K562 (cell line): ENCODE measurements around the gene LYRM1. TPM values are rescaled to one million over a fixed set of nuclear protein-coding genes. Genes with fewer than 3 reads are reported as not detected.
A peak's percentile ranks its signal among the peaks of the same experiment; 100 is the strongest.

Experiments used
- ETV1 ChIP-seq: fragments of 450-650 bp; conservative IDR thresholded peaks from 2 replicates; pipeline ENCODE4 v1.6.1; 2016; ENCODE audit warnings: missing genetic modification characterization, control low read depth, low read depth, missing compliant biosample characterization
- FOXJ2 ChIP-seq: fragments of 200-800 bp; sonication (Bioruptor generic); IDR thresholded peaks from 2 replicates; pipeline ENCODE4 v1.6.1; 2016; ENCODE audit warnings: missing genetic modification characterization, missing compliant biosample characterization
- FOXK1 ChIP-seq: sonication (generic); formaldehyde crosslinking; IDR thresholded peaks from 2 replicates; pipeline ENCODE4 v1.8.0; 2022; ENCODE audit warnings: missing genetic modification reagents, mild to moderate bottlenecking, borderline replicate concordance
- GATAD2A ChIP-seq: fragments of 450-650 bp; IDR thresholded peaks from 2 replicates; pipeline ENCODE4 v1.6.1; 2017
- HOXB6 ChIP-seq: fragments of 250-450 bp; sonication (Bioruptor Pico); IDR thresholded peaks from 2 replicates; pipeline ENCODE4 v1.5.1; 2022; ENCODE audit warnings: mild to moderate bottlenecking, borderline replicate concordance
- KDM4B ChIP-seq, 2 experiments: fragments of 450-650 bp in 1 of 2; sonication (generic) in 1 of 2; IDR thresholded peaks; 2 replicates each; pipeline ENCODE4 v1.6.1; 2016 to 2017; ENCODE audit warnings: borderline replicate concordance in 2 of 2, antibody characterized with exemption in 1 of 2, low read depth in 1 of 2, mild to moderate bottlenecking in 1 of 2
- NFIX ChIP-seq: fragments of 250-450 bp; sonication (Bioruptor Pico); IDR thresholded peaks from 2 replicates; pipeline ENCODE4 v1.4.0; 2020; ENCODE audit warnings: low read depth, mild to moderate bottlenecking, moderate library complexity
- NFXL1 ChIP-seq: fragments of 450-650 bp; formaldehyde crosslinking; IDR thresholded peaks from 2 replicates; pipeline ENCODE4 v1.4.0; 2021; ENCODE audit warnings: mild to moderate bottlenecking
- STAT5A ChIP-seq: IDR thresholded peaks from 2 replicates; pipeline ENCODE4 v1.6.1; 2012; ENCODE audit warnings: low read length, inconsistent platforms, borderline replicate concordance
- TCFL5 ChIP-seq: fragments of 250-450 bp; sonication (Bioruptor Pico); conservative IDR thresholded peaks from 2 replicates; pipeline ENCODE4 v1.6.1; 2021; ENCODE audit warnings: mild to moderate bottlenecking, moderate library complexity, matching md5 sums
- WHSC1 ChIP-seq: IDR thresholded peaks from one replicate; pipeline ENCODE4 v1.6.1; 2012; ENCODE audit warnings: low read length, control low read depth, inconsistent platforms
- ZC3H8 ChIP-seq: fragments of 450-650 bp; IDR thresholded peaks from 2 replicates; pipeline ENCODE4 v1.6.1; 2017
- polyA plus RNA-seq, 8 experiments: library from polyadenylated mRNA; depleted of rRNA in 4 of 8; stranded (reverse) in 5 of 8; unstranded in 3 of 8; fragments of >200 nt; fragmentation: Nextera tagmentation in 2 of 8; fragmentation: Illumina TruSeq in 1 of 8; extraction: Ambion mirVana in 2 of 8; extraction: Trizol in 1 of 8; gene quantifications; 2 replicates each; pipeline versions ENCODE4 v1.2.1 to v1.2.3, GENCODE V29; 2011 to 2014; ENCODE audit warnings: inconsistent platforms in 1 of 8, missing spikeins in 1 of 8
- total RNA-seq, 7 experiments: library from RNA; depleted of rRNA in 6 of 7; stranded (reverse); fragments of >200 nt in 6 of 7; fragmentation: Illumina TruSeq in 2 of 7; extraction: Trizol in 2 of 7; gene quantifications; 2 replicates each; pipeline versions ENCODE4 v1.2.1 to v1.2.3, GENCODE V29; 2011 to 2021; ENCODE audit warnings: low replicate concordance in 1 of 7
- TF ChIP-seq, protein P1 (sequence below): conservative IDR thresholded peaks from 2 replicates; pipeline ENCODE4 v1.6.1; 2011; ENCODE audit warnings: low read depth, mild to moderate bottlenecking, low read length; ENCODE audit not compliant: control insufficient read depth
- TF ChIP-seq, protein P2 (sequence below): fragments of 250-450 bp; sonication (Bioruptor Pico); IDR thresholded peaks from 2 replicates; pipeline ENCODE4 v1.4.0; 2020
- TF ChIP-seq, protein P3 (sequence below): IDR thresholded peaks from 3 replicates; pipeline ENCODE4 v1.6.1; 2011; ENCODE audit warnings: borderline replicate concordance, mild to moderate bottlenecking, moderate library complexity; ENCODE audit not compliant: insufficient read length; ENCODE audit errors: extremely low read depth
- TF ChIP-seq, protein P4 (sequence below): sonication (generic); formaldehyde crosslinking; IDR thresholded peaks from 2 replicates; pipeline ENCODE4 v1.8.0; 2022; ENCODE audit warnings: mild to moderate bottlenecking, missing genetic modification reagents

LYRM1 gene
- total and polyA plus RNA-seq, 9 of the 15 experiments (the other 6 are each of a cell fraction or from before 2014, with no cell fraction given) = 17.5 to 44.1 (median 32.7) TPM

DNA sequence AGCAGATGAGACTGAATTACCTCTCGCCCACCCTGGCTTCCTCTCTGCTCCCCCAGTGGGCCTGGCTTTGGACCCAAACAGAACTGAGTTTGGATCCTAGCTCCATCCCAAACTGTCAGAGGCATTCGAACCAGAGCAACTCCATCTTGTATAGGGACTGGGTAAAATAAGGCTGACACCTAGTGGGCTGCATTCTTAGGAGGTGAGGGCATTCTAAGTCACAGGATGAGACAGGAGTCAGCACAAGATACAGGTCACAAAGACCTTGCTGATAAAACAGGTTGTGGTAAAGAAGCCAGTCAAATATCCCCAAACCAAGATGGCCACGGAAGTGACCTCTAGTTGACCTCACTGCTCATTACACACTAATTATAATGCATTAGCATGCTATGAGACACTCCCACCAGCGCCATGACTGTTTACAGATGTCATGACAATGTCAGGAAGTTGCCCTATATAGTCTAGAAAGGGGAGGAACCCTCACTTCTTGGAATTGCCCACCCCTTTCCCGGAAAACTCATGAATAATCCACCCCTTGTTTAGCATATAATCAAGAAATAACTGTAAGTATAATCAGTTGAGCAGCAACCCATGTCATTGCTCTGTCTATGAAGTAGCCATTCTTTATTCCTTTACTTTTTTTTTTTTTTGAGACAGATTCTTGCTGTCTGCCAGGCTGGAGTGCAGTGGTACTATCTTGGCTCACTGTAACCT is 44.4 kb downstream of the LYRM1 start (continued):
- TF ChIP-seq, protein P1, sequence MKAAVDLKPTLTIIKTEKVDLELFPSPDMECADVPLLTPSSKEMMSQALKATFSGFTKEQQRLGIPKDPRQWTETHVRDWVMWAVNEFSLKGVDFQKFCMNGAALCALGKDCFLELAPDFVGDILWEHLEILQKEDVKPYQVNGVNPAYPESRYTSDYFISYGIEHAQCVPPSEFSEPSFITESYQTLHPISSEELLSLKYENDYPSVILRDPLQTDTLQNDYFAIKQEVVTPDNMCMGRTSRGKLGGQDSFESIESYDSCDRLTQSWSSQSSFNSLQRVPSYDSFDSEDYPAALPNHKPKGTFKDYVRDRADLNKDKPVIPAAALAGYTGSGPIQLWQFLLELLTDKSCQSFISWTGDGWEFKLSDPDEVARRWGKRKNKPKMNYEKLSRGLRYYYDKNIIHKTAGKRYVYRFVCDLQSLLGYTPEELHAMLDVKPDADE = no peak
- TF ChIP-seq, protein P2, sequence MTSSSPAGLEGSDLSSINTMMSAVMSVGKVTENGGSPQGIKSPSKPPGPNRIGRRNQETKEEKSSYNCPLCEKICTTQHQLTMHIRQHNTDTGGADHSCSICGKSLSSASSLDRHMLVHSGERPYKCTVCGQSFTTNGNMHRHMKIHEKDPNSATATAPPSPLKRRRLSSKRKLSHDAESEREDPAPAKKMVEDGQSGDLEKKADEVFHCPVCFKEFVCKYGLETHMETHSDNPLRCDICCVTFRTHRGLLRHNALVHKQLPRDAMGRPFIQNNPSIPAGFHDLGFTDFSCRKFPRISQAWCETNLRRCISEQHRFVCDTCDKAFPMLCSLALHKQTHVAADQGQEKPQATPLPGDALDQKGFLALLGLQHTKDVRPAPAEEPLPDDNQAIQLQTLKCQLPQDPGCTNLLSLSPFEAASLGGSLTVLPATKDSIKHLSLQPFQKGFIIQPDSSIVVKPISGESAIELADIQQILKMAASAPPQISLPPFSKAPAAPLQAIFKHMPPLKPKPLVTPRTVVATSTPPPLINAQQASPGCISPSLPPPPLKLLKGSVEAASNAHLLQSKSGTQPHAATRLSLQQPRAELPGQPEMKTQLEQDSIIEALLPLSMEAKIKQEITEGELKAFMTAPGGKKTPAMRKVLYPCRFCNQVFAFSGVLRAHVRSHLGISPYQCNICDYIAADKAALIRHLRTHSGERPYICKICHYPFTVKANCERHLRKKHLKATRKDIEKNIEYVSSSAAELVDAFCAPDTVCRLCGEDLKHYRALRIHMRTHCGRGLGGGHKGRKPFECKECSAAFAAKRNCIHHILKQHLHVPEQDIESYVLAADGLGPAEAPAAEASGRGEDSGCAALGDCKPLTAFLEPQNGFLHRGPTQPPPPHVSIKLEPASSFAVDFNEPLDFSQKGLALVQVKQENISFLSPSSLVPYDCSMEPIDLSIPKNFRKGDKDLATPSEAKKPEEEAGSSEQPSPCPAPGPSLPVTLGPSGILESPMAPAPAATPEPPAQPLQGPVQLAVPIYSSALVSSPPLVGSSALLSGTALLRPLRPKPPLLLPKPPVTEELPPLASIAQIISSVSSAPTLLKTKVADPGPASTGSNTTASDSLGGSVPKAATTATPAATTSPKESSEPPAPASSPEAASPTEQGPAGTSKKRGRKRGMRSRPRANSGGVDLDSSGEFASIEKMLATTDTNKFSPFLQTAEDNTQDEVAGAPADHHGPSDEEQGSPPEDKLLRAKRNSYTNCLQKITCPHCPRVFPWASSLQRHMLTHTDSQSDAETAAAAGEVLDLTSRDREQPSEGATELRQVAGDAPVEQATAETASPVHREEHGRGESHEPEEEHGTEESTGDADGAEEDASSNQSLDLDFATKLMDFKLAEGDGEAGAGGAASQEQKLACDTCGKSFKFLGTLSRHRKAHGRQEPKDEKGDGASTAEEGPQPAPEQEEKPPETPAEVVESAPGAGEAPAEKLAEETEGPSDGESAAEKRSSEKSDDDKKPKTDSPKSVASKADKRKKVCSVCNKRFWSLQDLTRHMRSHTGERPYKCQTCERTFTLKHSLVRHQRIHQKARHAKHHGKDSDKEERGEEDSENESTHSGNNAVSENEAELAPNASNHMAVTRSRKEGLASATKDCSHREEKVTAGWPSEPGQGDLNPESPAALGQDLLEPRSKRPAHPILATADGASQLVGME (CRISPR knock-in tag) = peak; percentile 100
- TF ChIP-seq ZC3H8 = no peak
- peak; percentile 98 for TF ChIP-seq STAT5A
- peak; percentile 98 for TF ChIP-seq HOXB6 (CRISPR knock-in tag)
- TF ChIP-seq WHSC1 = no peak
- peak; percentile 92 for TF ChIP-seq NFIX (CRISPR knock-in tag)
- TF ChIP-seq FOXK1 = no peak
- TF ChIP-seq NFXL1 = peak; percentile 99
- TF ChIP-seq FOXJ2 (tag) = peak; percentile 78
- TF ChIP-seq KDM4B (IDR thresholded peaks at IDR 0.05; ENCODE audit: borderline replicate concordance in 2 of 2, low read depth in 1 of 2) = no peak
- TF ChIP-seq, protein P3, sequence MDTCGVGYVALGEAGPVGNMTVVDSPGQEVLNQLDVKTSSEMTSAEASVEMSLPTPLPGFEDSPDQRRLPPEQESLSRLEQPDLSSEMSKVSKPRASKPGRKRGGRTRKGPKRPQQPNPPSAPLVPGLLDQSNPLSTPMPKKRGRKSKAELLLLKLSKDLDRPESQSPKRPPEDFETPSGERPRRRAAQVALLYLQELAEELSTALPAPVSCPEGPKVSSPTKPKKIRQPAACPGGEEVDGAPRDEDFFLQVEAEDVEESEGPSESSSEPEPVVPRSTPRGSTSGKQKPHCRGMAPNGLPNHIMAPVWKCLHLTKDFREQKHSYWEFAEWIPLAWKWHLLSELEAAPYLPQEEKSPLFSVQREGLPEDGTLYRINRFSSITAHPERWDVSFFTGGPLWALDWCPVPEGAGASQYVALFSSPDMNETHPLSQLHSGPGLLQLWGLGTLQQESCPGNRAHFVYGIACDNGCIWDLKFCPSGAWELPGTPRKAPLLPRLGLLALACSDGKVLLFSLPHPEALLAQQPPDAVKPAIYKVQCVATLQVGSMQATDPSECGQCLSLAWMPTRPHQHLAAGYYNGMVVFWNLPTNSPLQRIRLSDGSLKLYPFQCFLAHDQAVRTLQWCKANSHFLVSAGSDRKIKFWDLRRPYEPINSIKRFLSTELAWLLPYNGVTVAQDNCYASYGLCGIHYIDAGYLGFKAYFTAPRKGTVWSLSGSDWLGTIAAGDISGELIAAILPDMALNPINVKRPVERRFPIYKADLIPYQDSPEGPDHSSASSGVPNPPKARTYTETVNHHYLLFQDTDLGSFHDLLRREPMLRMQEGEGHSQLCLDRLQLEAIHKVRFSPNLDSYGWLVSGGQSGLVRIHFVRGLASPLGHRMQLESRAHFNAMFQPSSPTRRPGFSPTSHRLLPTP = no peak
- peak; percentile 99 for TF ChIP-seq ETV1 (tag)
- TF ChIP-seq GATAD2A = peak; percentile 95
- TF ChIP-seq, protein P4, sequence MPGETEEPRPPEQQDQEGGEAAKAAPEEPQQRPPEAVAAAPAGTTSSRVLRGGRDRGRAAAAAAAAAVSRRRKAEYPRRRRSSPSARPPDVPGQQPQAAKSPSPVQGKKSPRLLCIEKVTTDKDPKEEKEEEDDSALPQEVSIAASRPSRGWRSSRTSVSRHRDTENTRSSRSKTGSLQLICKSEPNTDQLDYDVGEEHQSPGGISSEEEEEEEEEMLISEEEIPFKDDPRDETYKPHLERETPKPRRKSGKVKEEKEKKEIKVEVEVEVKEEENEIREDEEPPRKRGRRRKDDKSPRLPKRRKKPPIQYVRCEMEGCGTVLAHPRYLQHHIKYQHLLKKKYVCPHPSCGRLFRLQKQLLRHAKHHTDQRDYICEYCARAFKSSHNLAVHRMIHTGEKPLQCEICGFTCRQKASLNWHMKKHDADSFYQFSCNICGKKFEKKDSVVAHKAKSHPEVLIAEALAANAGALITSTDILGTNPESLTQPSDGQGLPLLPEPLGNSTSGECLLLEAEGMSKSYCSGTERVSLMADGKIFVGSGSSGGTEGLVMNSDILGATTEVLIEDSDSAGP = no peak
- TF ChIP-seq TCFL5 (CRISPR knock-in tag) = peak; percentile 99
